Measurements from ENCODE around the gene CEP152. TPM values are rescaled to one million over a fixed set of nuclear protein-coding genes. Genes with fewer than 3 reads are reported as not detected.

Gene CEP152
- total RNA-seq, 4 donors from 2014 or later, result 2.7 to 10.1 (median 3.9) TPM

GRCh38 chr15:48785712-48786111, 25.2 kb downstream of the CEP152 start:
- no peak for DNase-seq (ENCODE audit: extremely low spot score)
- Histone ChIP-seq H3K27ac (replicated peaks in 1 of 4) (peak overlapping the region in 2 of 4 donors; percentile 35 to 40), H3K36me3 (peaks cover 0 to 11% (median 4%) of the 10 kb centered on the region in 4 donors), H3K9me3 (no peaks in the 10 kb centered on the region), H3K27me3 (no peaks in the 10 kb centered on the region), H3K4me1 (peaks cover 0 to 25% (median 19%) of the 10 kb centered on the region in 4 donors), H3K4me3 (no peak overlapping the region)
- TF ChIP-seq EP300 (IDR thresholded peaks at IDR 0.05), result no peak
- TF ChIP-seq POLR2AphosphoS5 (IDR thresholded peaks at IDR 0.05), result no peak
- no peak for TF ChIP-seq POLR2A (IDR thresholded peaks at IDR 0.05; ENCODE audit: low read depth)
- intact Hi-C loops (cut with DNase I), result no loop called here
- WGBS, result 40% methylated on average over 2 of the region's 2 CpGs

- no peaks in the 10 kb centered on the region for H3K27me3 ChIP-seq
- intact Hi-C loops (cut with DNase I), result no loop called here
- peak overlapping the region in 2 of 4 donors; percentile 35 to 37 for H3K27ac ChIP-seq (replicated peaks in 1 of 4)
- no peak for DNase-seq (ENCODE audit: extremely low spot score)
- H3K9me3 ChIP-seq, result no peaks in the 10 kb centered on the region
- TF ChIP-seq POLR2AphosphoS5 (IDR thresholded peaks at IDR 0.05) (no peak), CTCF (IDR thresholded peaks at IDR 0.05) (no peak), EP300 (IDR thresholded peaks at IDR 0.05) (no peak), POLR2A (IDR thresholded peaks at IDR 0.05; ENCODE audit: low read depth) (no peak)
- no peak overlapping the region for H3K4me3 ChIP-seq
- WGBS, result 43% methylated on average over 3 of the region's 3 CpGs
- H3K4me1 ChIP-seq, result peaks cover 0 to 25% (median 19%) of the 10 kb centered on the region in 4 donors
- H3K36me3 ChIP-seq, result peaks cover 0 to 11% (median 4%) of the 10 kb centered on the region in 4 donors
Measured at GRCh38 chr15:48785195-48785594, 25.7 kb downstream of the CEP152 start.

- no peaks in the 10 kb centered on the region for H3K27me3 ChIP-seq
- peak overlapping the region in 2 of 4 donors; percentile 35 to 37 for H3K27ac ChIP-seq (replicated peaks in 1 of 4)
- H3K36me3 ChIP-seq, result peaks cover 0 to 11% (median 4%) of the 10 kb centered on the region in 4 donors
- H3K4me1 ChIP-seq, result peaks cover 0 to 25% (median 19%) of the 10 kb centered on the region in 4 donors
- H3K4me3 ChIP-seq, result no peak overlapping the region
- intact Hi-C loops (cut with DNase I), result no loop called here
- TF ChIP-seq POLR2A (IDR thresholded peaks at IDR 0.05; ENCODE audit: low read depth) (no peak), CTCF (IDR thresholded peaks at IDR 0.05) (no peak), POLR2AphosphoS5 (IDR thresholded peaks at IDR 0.05) (no peak), EP300 (IDR thresholded peaks at IDR 0.05) (no peak)
- 81% methylated on average over 2 of the region's 2 CpGs for WGBS
- DNase-seq (ENCODE audit: extremely low spot score), result no peak
- H3K9me3 ChIP-seq, result no peaks in the 10 kb centered on the region
Measured at GRCh38 chr15:48784756-48785155, 26.1 kb downstream of the CEP152 start.

- no peak overlapping the region for H3K4me3 ChIP-seq
- peaks cover 0 to 31% (median 25%) of the 10 kb centered on the region in 4 donors for H3K4me1 ChIP-seq
- intact Hi-C loops (cut with DNase I), result no loop called here
- no peak overlapping the region for H3K27ac ChIP-seq (replicated peaks in 1 of 4)
- H3K9me3 ChIP-seq, result no peaks in the 10 kb centered on the region
- DNase-seq (ENCODE audit: extremely low spot score), result no peak
- WGBS, result 95% methylated on average over 2 of the region's 2 CpGs
- TF ChIP-seq POLR2A (IDR thresholded peaks at IDR 0.05; ENCODE audit: low read depth) (no peak), EP300 (IDR thresholded peaks at IDR 0.05) (no peak), POLR2AphosphoS5 (IDR thresholded peaks at IDR 0.05) (no peak), CTCF (IDR thresholded peaks at IDR 0.05) (no peak)
- H3K27me3 ChIP-seq, result no peaks in the 10 kb centered on the region
- H3K36me3 ChIP-seq, result peaks cover 0 to 7% (median 0%) of the 10 kb centered on the region in 4 donors
Measured at GRCh38 chr15:48782911-48783310, 28.0 kb downstream of the CEP152 start.

- peaks cover 0 to 7% (median 0%) of the 10 kb centered on the region in 4 donors for H3K36me3 ChIP-seq
- peaks cover 0 to 37% (median 30%) of the 10 kb centered on the region in 4 donors for H3K4me1 ChIP-seq
- 96% methylated on average over 5 of the region's 5 CpGs for WGBS
- no peak for TF ChIP-seq CTCF (IDR thresholded peaks at IDR 0.05)
- no peak for TF ChIP-seq POLR2AphosphoS5 (IDR thresholded peaks at IDR 0.05)
- no peak for TF ChIP-seq POLR2A (IDR thresholded peaks at IDR 0.05; ENCODE audit: low read depth)
- no peak for TF ChIP-seq EP300 (IDR thresholded peaks at IDR 0.05)
- no peak overlapping the region for H3K27ac ChIP-seq (replicated peaks in 1 of 4)
- intact Hi-C loops (cut with DNase I), result no loop called here
- H3K27me3 ChIP-seq, result no peaks in the 10 kb centered on the region
- no peaks in the 10 kb centered on the region for H3K9me3 ChIP-seq
- no peak for DNase-seq (ENCODE audit: extremely low spot score)
- no peak overlapping the region for H3K4me3 ChIP-seq
Measured at GRCh38 chr15:48781481-48782081, 29.3 kb downstream of the CEP152 start.

All from esophagus muscularis mucosa (tissue), 4 donors.